ENCODE data around the gene TMED9.

- TF ChIP-seq POLR2A (IDR thresholded peaks at IDR 0.05): no peak
- no peak for TF ChIP-seq CTCF (IDR thresholded peaks at IDR 0.05)
These were observed 36.3 kb upstream of the TMED9 start for GRCh38 chr5:177555665-177556064.
